HepG2 (cell line): ENCODE results near the gene ZNF524. TPM values are rescaled to one million over a fixed set of nuclear protein-coding genes. Genes with fewer than 3 reads are reported as not detected.
A peak's percentile ranks its signal among the peaks of the same experiment; 100 is the strongest.

ENCODE experiments used
- CENPBD1 ChIP-seq: sonication (generic); formaldehyde crosslinking; IDR thresholded peaks from 2 replicates; pipeline ENCODE4 v1.8.0; 2022; ENCODE audit warnings: missing genetic modification reagents, low read depth, mild to moderate bottlenecking, borderline replicate concordance
- E2F5 ChIP-seq: sonication (generic); formaldehyde crosslinking; conservative IDR thresholded peaks from 2 replicates; pipeline ENCODE4 v1.4.0; 2020; ENCODE audit warnings: missing genetic modification reagents
- ETV6 ChIP-seq: sonication (generic); formaldehyde crosslinking; conservative IDR thresholded peaks from 2 replicates; pipeline ENCODE4 v1.4.0; 2020; ENCODE audit warnings: missing genetic modification reagents
- FOXK1 ChIP-seq: sonication (generic); formaldehyde crosslinking; IDR thresholded peaks from 2 replicates; pipeline ENCODE4 v1.4.0; 2020; ENCODE audit warnings: low read depth, missing genetic modification reagents, borderline replicate concordance
- KDM5B ChIP-seq: sonication (generic); formaldehyde crosslinking; IDR thresholded peaks from 2 replicates; pipeline ENCODE4 v1.4.0; 2020; ENCODE audit warnings: missing genetic modification reagents, mild to moderate bottlenecking, borderline replicate concordance
- PCBP1 ChIP-seq: fragments of 200-400 bp; formaldehyde crosslinking; IDR thresholded peaks from 2 replicates; pipeline ENCODE4 v1.6.1; 2017; ENCODE audit warnings: mild to moderate bottlenecking, low read depth, low read length, borderline replicate concordance
- PHF5A ChIP-seq: IDR thresholded peaks from one replicate; pipeline ENCODE4 v1.6.1; 2018; ENCODE audit warnings: low read depth, missing genetic modification reagents; ENCODE audit not compliant: unreplicated experiment
- RFX1 ChIP-seq: fragments of 450-650 bp; IDR thresholded peaks from 2 replicates; pipeline ENCODE4 v1.6.1; 2017
- RFX3 ChIP-seq: IDR thresholded peaks from 2 replicates; pipeline ENCODE4 v1.6.1; 2016; ENCODE audit warnings: missing biosample characterization, missing genetic modification reagents
- RXRB ChIP-seq: IDR thresholded peaks from 2 replicates; pipeline ENCODE4 v1.6.1; 2016; ENCODE audit warnings: borderline replicate concordance, missing genetic modification reagents, missing compliant biosample characterization
- SATB2 ChIP-seq: sonication (generic); formaldehyde crosslinking; IDR thresholded peaks from 2 replicates; pipeline ENCODE4 v1.5.0; 2020; ENCODE audit warnings: missing genetic modification reagents
- THAP11 ChIP-seq: IDR thresholded peaks from 2 replicates; pipeline ENCODE4 v1.6.1; 2016; ENCODE audit warnings: missing biosample characterization, missing genetic modification reagents
- THAP7 ChIP-seq: sonication (generic); formaldehyde crosslinking; IDR thresholded peaks from 2 replicates; pipeline ENCODE4 v1.8.1; 2023; ENCODE audit warnings: mild to moderate bottlenecking, missing genetic modification reagents
- THYN1 ChIP-seq: sonication (generic); formaldehyde crosslinking; IDR thresholded peaks from 2 replicates; pipeline ENCODE4 v1.8.1; 2023; ENCODE audit warnings: low read depth, mild to moderate bottlenecking, moderate library complexity, missing genetic modification reagents, borderline replicate concordance
- TRIM22 ChIP-seq: fragments of 450-650 bp; IDR thresholded peaks from 2 replicates; pipeline ENCODE4 v1.6.1; 2017
- ZBTB4 ChIP-seq: sonication (generic); formaldehyde crosslinking; IDR thresholded peaks from 2 replicates; pipeline ENCODE4 v1.4.0; 2020; ENCODE audit warnings: missing genetic modification reagents, mild to moderate bottlenecking, borderline replicate concordance
- ZBTB46 ChIP-seq: sonication (generic); formaldehyde crosslinking; IDR thresholded peaks from 2 replicates; pipeline ENCODE4 v1.4.0; 2020; ENCODE audit warnings: mild to moderate bottlenecking, missing genetic modification reagents, borderline replicate concordance
- ZBTB8A ChIP-seq: sonication (generic); formaldehyde crosslinking; IDR thresholded peaks from 2 replicates; pipeline ENCODE4 v1.4.0; 2020; ENCODE audit warnings: mild to moderate bottlenecking, low read depth, missing genetic modification reagents, borderline replicate concordance
- ZNF337 ChIP-seq: sonication (generic); formaldehyde crosslinking; IDR thresholded peaks from 2 replicates; pipeline ENCODE4 v1.5.1; 2020; ENCODE audit warnings: missing genetic modification reagents, low read depth, mild to moderate bottlenecking, borderline replicate concordance
- ZNF780A ChIP-seq: sonication (generic); formaldehyde crosslinking; IDR thresholded peaks from 2 replicates; pipeline ENCODE4 v1.8.0; 2022; ENCODE audit warnings: mild to moderate bottlenecking, missing genetic modification reagents, moderate library complexity
- ZSCAN29 ChIP-seq: sonication (generic); formaldehyde crosslinking; conservative IDR thresholded peaks from 2 replicates; pipeline ENCODE4 v1.4.0; 2020; ENCODE audit warnings: mild to moderate bottlenecking, missing genetic modification reagents
- polyA plus RNA-seq, 8 experiments: library from polyadenylated mRNA; depleted of rRNA in 3 of 8; stranded (reverse) in 7 of 8; unstranded in 1 of 8; fragments of >200 nt; fragmentation: Illumina TruSeq in 4 of 8; extraction: Trizol in 4 of 8; gene quantifications; 2 replicates each; pipeline versions ENCODE4 v1.2.1 to v1.2.3, GENCODE V29; 2011 to 2016; ENCODE audit warnings: low read depth in 4 of 8, missing spikeins in 1 of 8, mixed read lengths in 1 of 8; ENCODE audit not compliant: insufficient read depth in 1 of 8
- total RNA-seq, 5 experiments: library from RNA; depleted of rRNA; stranded (reverse); fragments of >200 nt; fragmentation: Illumina TruSeq; extraction: Trizol; gene quantifications; 2 replicates each; pipeline ENCODE4 v1.2.3, GENCODE V29; 2016; ENCODE audit warnings: low read depth in 1 of 5

The ZNF524 gene
- total and polyA plus RNA-seq, 2 of the 13 experiments (the other 11 are each of a cell fraction or from before 2014, with no cell fraction given), result 3.2 to 4.6 TPM

- no peak for TF ChIP-seq PCBP1
- TF ChIP-seq ZBTB4 (CRISPR knock-in tag), result no peak
- no peak for TF ChIP-seq SATB2 (CRISPR knock-in tag)
- no peak for TF ChIP-seq RFX1
- no peak for TF ChIP-seq ZBTB46 (CRISPR knock-in tag)
- no peak for TF ChIP-seq RFX3 (CRISPR knock-in tag)
- TF ChIP-seq CENPBD1, result no peak
- peak; percentile 31; the same call in 1 of the 2 replicates for TF ChIP-seq RXRB (CRISPR knock-in tag)
- TF ChIP-seq E2F5 (CRISPR knock-in tag), result 0 out of 2 replicates have a peak, but pooled peaks have one; percentile 43
- no peak for TF ChIP-seq PHF5A (CRISPR knock-in tag)
- TF ChIP-seq THAP7 (CRISPR knock-in tag), result no peak
- TF ChIP-seq ZBTB8A (CRISPR knock-in tag), result no peak
- no peak for TF ChIP-seq THYN1 (CRISPR knock-in tag)
- TF ChIP-seq TRIM22, result no peak
- TF ChIP-seq ETV6 (CRISPR knock-in tag), result 0 out of 2 replicates have a peak, but pooled peaks have one; percentile 46
- TF ChIP-seq ZNF337 (CRISPR knock-in tag), result no peak
- TF ChIP-seq KDM5B, result peak; percentile 6; the same call in 1 of the 2 replicates
- TF ChIP-seq ZNF780A (CRISPR knock-in tag), result no peak
- TF ChIP-seq FOXK1, result peak; percentile 57; the same call in 1 of the 2 replicates
- TF ChIP-seq THAP11, result peak; percentile 86
- no peak for TF ChIP-seq ZSCAN29 (CRISPR knock-in tag)
Measured at GRCh38 chr19:55605207-55605636, 5.1 kb downstream of the ZNF524 start (continued).
